Measurements from ENCODE around the gene ZDHHC3. TPM values are rescaled to one million over a fixed set of nuclear protein-coding genes. Genes with fewer than 3 reads are reported as not detected.

The ZDHHC3 gene
- total and polyA plus RNA-seq, 2 donors (not counting 1 experiment from before 2014, with no cell fraction given), result 37.2 to 52.6 TPM

GRCh38 chr3:44958386-44958785, 17.6 kb downstream of the ZDHHC3 start:
- ChIA-PET CTCF (no interaction called here), POLR2A (no interaction called here)
- H3K9ac ChIP-seq (ENCODE audit: low read length), result no peak overlapping the region
- peaks cover 16 to 23% of the 10 kb centered on the region in 2 donors for H3K4me1 ChIP-seq (ENCODE audit: control insufficient read depth in 2 of 2, insufficient read depth in 2 of 2, low read length in 2 of 2)
- Mint-ChIP-seq H3K4me3 (no peak overlapping the region), H3K9me3 (ENCODE audit: insufficient read depth) (no peaks in the 10 kb centered on the region), H3K27ac (no peak overlapping the region), H3K27me3 (no peaks in the 10 kb centered on the region), H3K4me1 (peaks cover 43% of the 10 kb centered on the region)
- H3K79me2 ChIP-seq (ENCODE audit: control insufficient read depth, insufficient read depth, low read length), result peaks cover 78% of the 10 kb centered on the region
- intact Hi-C loops (cut with micrococcal nuclease), result no loop called here
- ATAC-seq (ENCODE audit: low read depth) (no peak), DNase-seq (no peak)
- H3K4me2 ChIP-seq (replicated peaks; ENCODE audit: low read depth, low read length, poor library complexity, severe bottlenecking), result no peak overlapping the region
- peaks cover 0 to 18% of the 10 kb centered on the region in 2 experiments for H3K36me3 ChIP-seq (replicated peaks in 1 of 2; ENCODE audit: control extremely low read depth in 1 of 2, control insufficient read depth in 1 of 2, extremely low read depth in 1 of 2, insufficient read depth in 2 of 2, low read length in 1 of 2)
- H4K20me1 ChIP-seq (ENCODE audit: control insufficient read depth, insufficient read depth, low read length, poor library complexity, severe bottlenecking), result peaks cover 42% of the 10 kb centered on the region
- no peaks in the 10 kb centered on the region for H3K9me3 ChIP-seq (ENCODE audit: control extremely low read depth in 1 of 3, control insufficient read depth in 2 of 3, insufficient read depth in 1 of 3, low read length in 2 of 3)
- 99% methylated on average over 7 of the region's 7 CpGs for WGBS (ENCODE audit: insufficient coverage)
- no peaks in the 10 kb centered on the region for H3K27me3 ChIP-seq (replicated peaks in 1 of 4; ENCODE audit: control extremely low read depth in 1 of 4, control insufficient read depth in 3 of 4, insufficient read depth in 4 of 4, low read length in 3 of 4)
- H2AFZ ChIP-seq (ENCODE audit: insufficient read depth, low read depth, low read length, poor library complexity, severe bottlenecking), result no peak overlapping the region
- no peak for TF ChIP-seq EZH2 (IDR thresholded peaks at IDR 0.05; ENCODE audit: borderline replicate concordance, insufficient read depth, low read depth, low read length, poor library complexity, severe bottlenecking)
- no peak for TF ChIP-seq CTCF (IDR thresholded peaks at IDR 0.05)
- H3K4me3 ChIP-seq (ENCODE audit: control extremely low read depth in 1 of 5, extremely low read depth in 1 of 5, insufficient read depth in 1 of 5, low read depth in 2 of 5, low read length in 4 of 5), result no peak overlapping the region
- H3K27ac ChIP-seq (ENCODE audit: low read length in 2 of 2), result no peak overlapping the region

- Histone ChIP-seq H3K4me2 (replicated peaks; ENCODE audit: low read depth, low read length, poor library complexity, severe bottlenecking) (no peak overlapping the region), H3K9ac (ENCODE audit: low read length) (no peak overlapping the region), H3K4me3 (ENCODE audit: control extremely low read depth in 1 of 5, extremely low read depth in 1 of 5, insufficient read depth in 1 of 5, low read depth in 2 of 5, low read length in 4 of 5) (no peak overlapping the region), H3K4me1 (ENCODE audit: control insufficient read depth in 2 of 2, insufficient read depth in 2 of 2, low read length in 2 of 2) (peaks cover 16 to 23% of the 10 kb centered on the region in 2 donors), H3K27me3 (replicated peaks in 1 of 4; ENCODE audit: control extremely low read depth in 1 of 4, control insufficient read depth in 3 of 4, insufficient read depth in 4 of 4, low read length in 3 of 4) (no peaks in the 10 kb centered on the region), H3K79me2 (ENCODE audit: control insufficient read depth, insufficient read depth, low read length) (peaks cover 74% of the 10 kb centered on the region), H3K27ac (ENCODE audit: low read length in 2 of 2) (no peak overlapping the region), H4K20me1 (ENCODE audit: control insufficient read depth, insufficient read depth, low read length, poor library complexity, severe bottlenecking) (peaks cover 39% of the 10 kb centered on the region), H3K36me3 (replicated peaks in 1 of 2; ENCODE audit: control extremely low read depth in 1 of 2, control insufficient read depth in 1 of 2, extremely low read depth in 1 of 2, insufficient read depth in 2 of 2, low read length in 1 of 2) (peaks cover 0 to 18% of the 10 kb centered on the region in 2 experiments), H2AFZ (ENCODE audit: insufficient read depth, low read depth, low read length, poor library complexity, severe bottlenecking) (no peak overlapping the region), H3K9me3 (ENCODE audit: control extremely low read depth in 1 of 3, control insufficient read depth in 2 of 3, insufficient read depth in 1 of 3, low read length in 2 of 3) (no peaks in the 10 kb centered on the region)
- intact Hi-C loops (cut with micrococcal nuclease), result no loop called here
- POLR2A ChIA-PET, result no interaction called here
- Mint-ChIP-seq H3K9me3 (ENCODE audit: insufficient read depth) (no peaks in the 10 kb centered on the region), H3K4me3 (no peak overlapping the region), H3K27ac (no peak overlapping the region), H3K27me3 (no peaks in the 10 kb centered on the region), H3K4me1 (peaks cover 42% of the 10 kb centered on the region)
- CTCF ChIA-PET, result no interaction called here
- no peak for TF ChIP-seq CTCF (IDR thresholded peaks at IDR 0.05)
- TF ChIP-seq EZH2 (IDR thresholded peaks at IDR 0.05; ENCODE audit: borderline replicate concordance, insufficient read depth, low read depth, low read length, poor library complexity, severe bottlenecking), result no peak
- 100% methylated on average over 1 of the region's 4 CpGs for WGBS (ENCODE audit: insufficient coverage)
- DNase-seq (no peak), ATAC-seq (ENCODE audit: low read depth) (no peak)
These were observed 18.0 kb downstream of the ZDHHC3 start for GRCh38 chr3:44957986-44958385.
